HepG2 (cell line): ENCODE measurements around the gene TMEM222. TPM values are rescaled to one million over a fixed set of nuclear protein-coding genes. Genes with fewer than 3 reads are reported as not detected.

Experiments used
- ATAC-seq: fragments of 200-7000 bp; cut with Tn5 transposase; 3 replicates; pipeline ENCODE4 v1.9.1; 2020; ENCODE audit warnings: mild to moderate bottlenecking, moderate library complexity
- BruUV-seq: library from RNA; stranded (reverse); fragments of 400-500 nt; replicated peaks from 2 replicates; lab custom pipeline; 2021; lab: Mats Ljungman, UMichigan
- CTCF ChIA-PET: fragments of 300-600 bp; formaldehyde crosslinking; extraction: SDS; loops from one replicate; lab custom pipeline; 2021; ENCODE audit warnings: low total read pairs, inconsistent platforms, low intra/inter-chr PET ratio; lab: Yijun Ruan, JAX
- POLR2A ChIA-PET: fragments of 350-600 bp; sonication (Branson Sonifier 250); formaldehyde crosslinking; loops from one replicate; lab custom pipeline; 2020; ENCODE audit warnings: antibody characterized with exemption, inconsistent platforms; lab: Yijun Ruan, JAX
- DNase-seq: peaks from one replicate; pipeline ENCODE4 v3.0.0-alpha.2; 2015; ENCODE audit warnings: low spot score
- FAIRE-seq: peaks from 3 replicates; lab custom pipeline; 2011; peaks lifted over from hg19 to GRCh38; lab: Jason Lieb, UNC
- H2AFZ ChIP-seq: one replicate; pipeline ENCODE4 v1.6.1; 2011; ENCODE audit warnings: low read length, inconsistent platforms
- H3K27ac ChIP-seq: fragments of 300-600 bp; 3 replicates; pipeline ENCODE4 v1.8.0; 2011; ENCODE audit warnings: mixed run types, mild to moderate bottlenecking, mixed read lengths, low read length, inconsistent platforms; ENCODE audit not compliant: insufficient read depth; ENCODE audit errors: extremely low read length
- H3K27me3 ChIP-seq, 2 experiments: fragments of 200-600 bp in 1 of 2; 2 replicates in 1 of 2; 3 replicates in 1 of 2; pipeline versions ENCODE4 v1.6.0 to v1.8.0; 2011; ENCODE audit warnings: low read length in 2 of 2, mild to moderate bottlenecking in 2 of 2, moderate library complexity in 2 of 2, inconsistent platforms in 1 of 2; ENCODE audit not compliant: insufficient read depth in 2 of 2, control insufficient read depth in 1 of 2
- H3K36me3 ChIP-seq, 2 experiments: fragments of 200-600 bp in 1 of 2; replicated peaks in 1 of 2; 2 replicates in 1 of 2; 3 replicates in 1 of 2; pipeline versions ENCODE4 v1.5.1 to v1.8.0; 2011; ENCODE audit warnings: low read length in 2 of 2, inconsistent platforms in 1 of 2; ENCODE audit not compliant: insufficient read depth in 2 of 2, control insufficient read depth in 1 of 2
- H3K4me1 ChIP-seq: 2 replicates; pipeline ENCODE4 v1.5.1; 2012; ENCODE audit warnings: low read length, inconsistent platforms; ENCODE audit not compliant: insufficient read depth
- H3K4me2 ChIP-seq: 2 replicates; pipeline ENCODE4 v1.6.0; 2011; ENCODE audit warnings: low read depth, low read length, inconsistent platforms
- H3K4me3 ChIP-seq, 3 experiments: fragments of 200-600 bp in 1 of 3; sonication (generic), shearing (Covaris generic) in 1 of 3; replicated peaks in 1 of 3; 2 replicates each; pipeline ENCODE4 v1.5.1; 2011 to 2016; ENCODE audit warnings: low read length in 3 of 3, inconsistent platforms in 2 of 3, low read depth in 2 of 3, mild to moderate bottlenecking in 2 of 3, control low read depth in 1 of 3, mixed read lengths in 1 of 3; ENCODE audit not compliant: insufficient read depth in 1 of 3
- H3K79me2 ChIP-seq: one replicate; pipeline ENCODE4 v1.6.1; 2011; ENCODE audit warnings: low read length, inconsistent platforms; ENCODE audit not compliant: insufficient read depth
- H3K9ac ChIP-seq: 2 replicates; pipeline ENCODE4 v1.6.0; 2011; ENCODE audit warnings: mild to moderate bottlenecking, low read depth, low read length, inconsistent platforms; ENCODE audit not compliant: insufficient read depth
- H3K9me3 ChIP-seq: 2 replicates; pipeline ENCODE4 v1.5.1; 2012; ENCODE audit warnings: mild to moderate bottlenecking, low read length
- H4K20me1 ChIP-seq: 2 replicates; pipeline ENCODE4 v1.6.0; 2011; ENCODE audit warnings: inconsistent platforms, mild to moderate bottlenecking, low read length, moderate library complexity; ENCODE audit not compliant: insufficient read depth
- DMAP1 ChIP-seq: IDR thresholded peaks from 2 replicates; pipeline ENCODE4 v1.6.1; 2016
- HNRNPL ChIP-seq: fragments of 200-400 bp; formaldehyde crosslinking; IDR thresholded peaks from 2 replicates; pipeline ENCODE4 v1.6.1; 2017; ENCODE audit warnings: mild to moderate bottlenecking, low read depth, low read length
- REL ChIP-seq: sonication (generic); formaldehyde crosslinking; conservative IDR thresholded peaks from 2 replicates; pipeline ENCODE4 v1.8.0; 2022; ENCODE audit warnings: mild to moderate bottlenecking, missing genetic modification reagents, moderate library complexity
- RFX5 ChIP-seq: IDR thresholded peaks from 2 replicates; pipeline ENCODE4 v1.6.1; 2011; ENCODE audit warnings: low read depth, low read length, improper control_type of control experiment
- SAP130 ChIP-seq: IDR thresholded peaks from 2 replicates; pipeline ENCODE4 v1.6.1; 2016; ENCODE audit warnings: low read depth
- SUZ12 ChIP-seq: fragments of 150-350 bp; IDR thresholded peaks from 2 replicates; pipeline ENCODE4 v1.6.1; 2014; ENCODE audit warnings: low read depth, low read length
- TBL1XR1 ChIP-seq: fragments of 150-350 bp; IDR thresholded peaks from 2 replicates; pipeline ENCODE4 v1.6.1; 2014; ENCODE audit warnings: borderline replicate concordance, low read length; ENCODE audit not compliant: partially characterized antibody
- TRIM24 ChIP-seq: sonication (generic); formaldehyde crosslinking; IDR thresholded peaks from 2 replicates; pipeline ENCODE4 v1.8.0; 2022; ENCODE audit warnings: mild to moderate bottlenecking, missing genetic modification reagents
- XRCC5 ChIP-seq: fragments of 200-400 bp; formaldehyde crosslinking; optimal IDR thresholded peaks from 2 replicates; pipeline ENCODE3; 2017; ENCODE audit warnings: mild to moderate bottlenecking, low read length
- ZBTB42 ChIP-seq: sonication (generic); formaldehyde crosslinking; IDR thresholded peaks from 2 replicates; pipeline ENCODE4 v1.5.0; 2020; ENCODE audit warnings: mild to moderate bottlenecking, missing genetic modification reagents
- ZNF205 ChIP-seq: IDR thresholded peaks from 2 replicates; pipeline ENCODE4 v1.6.1; 2018; ENCODE audit warnings: missing biosample characterization, missing genetic modification reagents
- ZNF816 ChIP-seq: sonication (generic); formaldehyde crosslinking; IDR thresholded peaks from 2 replicates; pipeline ENCODE4 v1.8.0; 2022; ENCODE audit warnings: missing genetic modification reagents, mild to moderate bottlenecking, borderline replicate concordance
- ZNF839 ChIP-seq: sonication (generic); formaldehyde crosslinking; IDR thresholded peaks from 2 replicates; pipeline ENCODE4 v1.4.0; 2020; ENCODE audit warnings: missing genetic modification reagents, mild to moderate bottlenecking, borderline replicate concordance
- ZNF883 ChIP-seq: sonication (generic); formaldehyde crosslinking; IDR thresholded peaks from 2 replicates; pipeline ENCODE4 v1.5.1; 2020; ENCODE audit warnings: mild to moderate bottlenecking, missing genetic modification reagents; ENCODE audit errors: not compliant biosample characterization
- WGBS: methylation state at CpG from one replicate; pipeline ENCODE4 v1.1.6; 2017; ENCODE audit warnings: low lambda C conversion rate; 5-methylcytosine and 5-hydroxymethylcytosine counted together
- in situ Hi-C: cut with HindIII; loops from 2 replicates; pipeline ENCODE4 v1.10.0; 2017; ENCODE audit warnings: low pct_unique_long_range_greater_than_20kb; ENCODE audit not compliant: extremely low pct_ligation_motif_present
- intact Hi-C: fragments of 100-400 bp; cut with micrococcal nuclease; formaldehyde crosslinking; loops from one replicate; pipeline ENCODE4 v1.10.0; 2022; ENCODE audit not compliant: unreplicated experiment
- polyA plus RNA-seq, 8 experiments: library from polyadenylated mRNA; depleted of rRNA in 3 of 8; stranded (reverse) in 7 of 8; unstranded in 1 of 8; fragments of >200 nt; fragmentation: Illumina TruSeq in 4 of 8; extraction: Trizol in 4 of 8; gene quantifications; 2 replicates each; pipeline versions ENCODE4 v1.2.1 to v1.2.3, GENCODE V29; 2011 to 2016; ENCODE audit warnings: low read depth in 4 of 8, missing spikeins in 1 of 8, mixed read lengths in 1 of 8; ENCODE audit not compliant: insufficient read depth in 1 of 8
- total RNA-seq, 5 experiments: library from RNA; depleted of rRNA; stranded (reverse); fragments of >200 nt; fragmentation: Illumina TruSeq; extraction: Trizol; gene quantifications; 2 replicates each; pipeline ENCODE4 v1.2.3, GENCODE V29; 2016; ENCODE audit warnings: low read depth in 1 of 5
- TF ChIP-seq, protein P1 (sequence below): sonication (generic); formaldehyde crosslinking; IDR thresholded peaks from 2 replicates; pipeline ENCODE4 v1.5.1; 2020; ENCODE audit warnings: mild to moderate bottlenecking, moderate library complexity, missing genetic modification reagents
- TF ChIP-seq, protein P2 (sequence below): sonication (generic); formaldehyde crosslinking; IDR thresholded peaks from 2 replicates; pipeline ENCODE4 v1.4.0; 2020; ENCODE audit warnings: mild to moderate bottlenecking, missing genetic modification reagents
- TF ChIP-seq, protein P3 (sequence below): IDR thresholded peaks from 2 replicates; pipeline ENCODE4 v1.6.1; 2016
- TF ChIP-seq, protein P4 (sequence below): IDR thresholded peaks from 2 replicates; pipeline ENCODE4 v1.6.1; 2018; ENCODE audit warnings: missing genetic modification reagents

The TMEM222 gene
- total and polyA plus RNA-seq, 2 of the 13 experiments (the other 11 are each of a cell fraction or from before 2014, with no cell fraction given): 22.7 to 29.6 TPM

DNA sequence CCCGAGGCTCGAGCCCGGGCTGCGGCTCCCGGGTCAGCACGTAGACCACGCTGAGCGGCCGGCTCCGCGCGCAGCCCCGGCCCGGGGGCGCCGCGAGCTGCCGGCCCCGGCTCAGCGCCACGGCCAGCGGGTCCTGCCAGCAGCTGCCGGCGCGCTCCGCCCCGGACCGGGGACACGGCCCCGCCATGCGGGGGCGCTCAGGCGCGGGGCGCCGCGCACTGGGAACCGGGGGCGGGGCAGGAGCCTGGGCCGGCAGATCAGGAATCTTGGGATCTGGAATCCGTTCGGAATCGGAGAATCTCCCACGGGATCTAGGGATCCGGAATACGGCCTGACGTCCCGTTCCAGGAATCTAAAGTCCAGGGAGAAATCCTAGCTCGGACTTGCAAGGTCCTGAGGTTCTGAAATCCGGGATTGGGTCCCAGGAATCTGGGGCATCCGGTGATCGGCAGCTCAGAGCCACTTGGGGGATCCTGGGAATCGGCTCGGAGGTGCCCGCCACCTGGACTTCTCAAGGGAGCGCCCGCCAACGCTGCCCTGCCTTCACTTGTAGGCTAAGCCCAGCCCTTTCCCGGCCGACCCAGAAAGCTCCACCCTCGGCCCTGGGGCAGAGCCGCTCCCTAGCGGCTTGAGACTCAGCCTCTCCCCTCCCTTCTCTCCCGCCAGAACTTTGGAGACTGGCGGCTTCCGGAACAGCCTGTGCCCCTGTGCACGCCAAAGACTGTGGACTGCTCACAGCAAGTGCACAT is 44.6 kb downstream of the TMEM222 start, which contains the start of gene MAP3K6:
Gene MAP3K6, minus strand, starts transcription at position 551 of the 749 bp plus-strand sequence. Its CDS starts 364 bp downstream, at position 187.
- Histone ChIP-seq H3K27ac (peak within 1 kb of the TSS; percentile 33), H3K36me3 (no peaks in the 10 kb centered on the region), H3K4me1 (peaks cover 27% of the 10 kb centered on the region), H3K4me2 (peak within 1 kb of the TSS; percentile 84), H4K20me1 (no peaks in the 10 kb centered on the region), H3K9me3 (no peaks in the 10 kb centered on the region), H3K9ac (peak within 1 kb of the TSS; percentile 66), H2AFZ (peak within 1 kb of the TSS; percentile 91), H3K4me3 (peak within 1 kb of the TSS; percentile 64 to 84 (median 84)), H3K27me3 (peaks cover 3 to 16% of the 10 kb centered on the region in 2 experiments; a peak in 3 of 5 replicates), H3K79me2 (no peaks in the 10 kb centered on the region)
- DNase-seq (no peak), FAIRE-seq (peak; percentile 26), ATAC-seq (peak; percentile 72)
- 0% methylated on average over 2 of the region's 67 CpGs for WGBS
- ChIA-PET POLR2A (interaction anchor here (0.8 to 3.2 kb wide), 9 partner anchors 15 to 407 kb away, joined by 3 to 20 read pairs (median 6); partner anchors contain the start of genes FAM76A, IFI6, SLC9A1 and STX12), CTCF (interaction anchor here (1.1 kb wide), 1 partner anchor 21 kb away, joined by 3 read pairs; no protein-coding TSS in a partner anchor)
- in situ Hi-C loops: no loop called here
- no TSS peak for BruUV-seq
- intact Hi-C loops: no loop called here
- TF ChIP-seq ZNF883 (no peak), SUZ12 (no peak), ZBTB42 (CRISPR knock-in tag) (peak; percentile 55; the same call in 1 of the 2 replicates), ZNF839 (CRISPR knock-in tag) (0 out of 2 replicates have a peak, but pooled peaks have one; percentile 29), TBL1XR1 (peak; percentile 23), ZNF205 (CRISPR knock-in tag) (no peak), HNRNPL (0 out of 2 replicates have a peak, but pooled peaks have one; percentile 37), TRIM24 (CRISPR knock-in tag) (no peak), RFX5 (no peak), ZNF816 (CRISPR knock-in tag) (no peak), XRCC5 (no peak), SAP130 (CRISPR knock-in tag) (peak; percentile 54; the same call in 1 of the 2 replicates), DMAP1 (CRISPR knock-in tag) (no peak), REL (CRISPR knock-in tag) (no peak)
- TF ChIP-seq, protein P1, sequence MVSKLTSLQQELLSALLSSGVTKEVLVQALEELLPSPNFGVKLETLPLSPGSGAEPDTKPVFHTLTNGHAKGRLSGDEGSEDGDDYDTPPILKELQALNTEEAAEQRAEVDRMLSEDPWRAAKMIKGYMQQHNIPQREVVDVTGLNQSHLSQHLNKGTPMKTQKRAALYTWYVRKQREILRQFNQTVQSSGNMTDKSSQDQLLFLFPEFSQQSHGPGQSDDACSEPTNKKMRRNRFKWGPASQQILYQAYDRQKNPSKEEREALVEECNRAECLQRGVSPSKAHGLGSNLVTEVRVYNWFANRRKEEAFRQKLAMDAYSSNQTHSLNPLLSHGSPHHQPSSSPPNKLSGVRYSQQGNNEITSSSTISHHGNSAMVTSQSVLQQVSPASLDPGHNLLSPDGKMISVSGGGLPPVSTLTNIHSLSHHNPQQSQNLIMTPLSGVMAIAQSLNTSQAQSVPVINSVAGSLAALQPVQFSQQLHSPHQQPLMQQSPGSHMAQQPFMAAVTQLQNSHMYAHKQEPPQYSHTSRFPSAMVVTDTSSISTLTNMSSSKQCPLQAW (CRISPR knock-in tag): peak; percentile 67; the same call in 1 of the 2 replicates
- TF ChIP-seq, protein P2, sequence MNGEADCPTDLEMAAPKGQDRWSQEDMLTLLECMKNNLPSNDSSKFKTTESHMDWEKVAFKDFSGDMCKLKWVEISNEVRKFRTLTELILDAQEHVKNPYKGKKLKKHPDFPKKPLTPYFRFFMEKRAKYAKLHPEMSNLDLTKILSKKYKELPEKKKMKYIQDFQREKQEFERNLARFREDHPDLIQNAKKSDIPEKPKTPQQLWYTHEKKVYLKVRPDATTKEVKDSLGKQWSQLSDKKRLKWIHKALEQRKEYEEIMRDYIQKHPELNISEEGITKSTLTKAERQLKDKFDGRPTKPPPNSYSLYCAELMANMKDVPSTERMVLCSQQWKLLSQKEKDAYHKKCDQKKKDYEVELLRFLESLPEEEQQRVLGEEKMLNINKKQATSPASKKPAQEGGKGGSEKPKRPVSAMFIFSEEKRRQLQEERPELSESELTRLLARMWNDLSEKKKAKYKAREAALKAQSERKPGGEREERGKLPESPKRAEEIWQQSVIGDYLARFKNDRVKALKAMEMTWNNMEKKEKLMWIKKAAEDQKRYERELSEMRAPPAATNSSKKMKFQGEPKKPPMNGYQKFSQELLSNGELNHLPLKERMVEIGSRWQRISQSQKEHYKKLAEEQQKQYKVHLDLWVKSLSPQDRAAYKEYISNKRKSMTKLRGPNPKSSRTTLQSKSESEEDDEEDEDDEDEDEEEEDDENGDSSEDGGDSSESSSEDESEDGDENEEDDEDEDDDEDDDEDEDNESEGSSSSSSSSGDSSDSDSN (CRISPR knock-in tag): peak; percentile 43; the same call in 1 of the 2 replicates
- TF ChIP-seq, protein P3, sequence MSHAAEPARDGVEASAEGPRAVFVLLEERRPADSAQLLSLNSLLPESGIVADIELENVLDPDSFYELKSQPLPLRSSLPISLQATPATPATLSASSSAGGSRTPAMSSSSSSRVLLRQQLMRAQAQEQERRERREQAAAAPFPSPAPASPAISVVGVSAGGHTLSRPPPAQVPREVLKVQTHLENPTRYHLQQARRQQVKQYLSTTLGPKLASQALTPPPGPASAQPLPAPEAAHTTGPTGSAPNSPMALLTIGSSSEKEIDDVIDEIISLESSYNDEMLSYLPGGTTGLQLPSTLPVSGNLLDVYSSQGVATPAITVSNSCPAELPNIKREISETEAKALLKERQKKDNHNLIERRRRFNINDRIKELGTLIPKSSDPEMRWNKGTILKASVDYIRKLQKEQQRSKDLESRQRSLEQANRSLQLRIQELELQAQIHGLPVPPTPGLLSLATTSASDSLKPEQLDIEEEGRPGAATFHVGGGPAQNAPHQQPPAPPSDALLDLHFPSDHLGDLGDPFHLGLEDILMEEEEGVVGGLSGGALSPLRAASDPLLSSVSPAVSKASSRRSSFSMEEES (CRISPR knock-in tag): 0 out of 2 replicates have a peak, but pooled peaks have one; percentile 20
- TF ChIP-seq, protein P4, sequence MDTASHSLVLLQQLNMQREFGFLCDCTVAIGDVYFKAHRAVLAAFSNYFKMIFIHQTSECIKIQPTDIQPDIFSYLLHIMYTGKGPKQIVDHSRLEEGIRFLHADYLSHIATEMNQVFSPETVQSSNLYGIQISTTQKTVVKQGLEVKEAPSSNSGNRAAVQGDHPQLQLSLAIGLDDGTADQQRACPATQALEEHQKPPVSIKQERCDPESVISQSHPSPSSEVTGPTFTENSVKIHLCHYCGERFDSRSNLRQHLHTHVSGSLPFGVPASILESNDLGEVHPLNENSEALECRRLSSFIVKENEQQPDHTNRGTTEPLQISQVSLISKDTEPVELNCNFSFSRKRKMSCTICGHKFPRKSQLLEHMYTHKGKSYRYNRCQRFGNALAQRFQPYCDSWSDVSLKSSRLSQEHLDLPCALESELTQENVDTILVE (CRISPR knock-in tag): no peak
